Fibroblast of peridontal ligament (primary cell): ENCODE measurements around the gene SCD5.

Source experiments
- DNase-seq: peaks from one replicate; pipeline ENCODE4 v3.0.0-alpha.2; 2010; ENCODE audit errors: extremely low read depth

The SCD5 gene

GRCh38 chr4:82691431-82691830 is 107.2 kb downstream of the SCD5 start:
- no peak for DNase-seq

GRCh38 chr4:82688091-82688795 is 110.4 kb downstream of the SCD5 start:
- DNase-seq = no peak

GRCh38 chr4:82687531-82687930 is 111.1 kb downstream of the SCD5 start:
- DNase-seq = no peak

GRCh38 chr4:82681754-82682153 is 116.8 kb downstream of the SCD5 start:
- no peak for DNase-seq

GRCh38 chr4:82680834-82681233 is 117.8 kb downstream of the SCD5 start:
- DNase-seq = peak; percentile 28

GRCh38 chr4:82679531-82679930 is 119.1 kb downstream of the SCD5 start:
- DNase-seq = no peak

GRCh38 chr4:82678051-82678450 is 120.5 kb downstream of the SCD5 start:
- DNase-seq = no peak

GRCh38 chr4:82677327-82677726 is 121.3 kb downstream of the SCD5 start:
- no peak for DNase-seq

- DNase-seq = no peak
These were observed 130.7 kb downstream of the SCD5 start for GRCh38 chr4:82667761-82668480.

GRCh38 chr4:82666970-82667665 is 131.5 kb downstream of the SCD5 start:
- DNase-seq = no peak

- DNase-seq = no peak
These were observed 137.2 kb downstream of the SCD5 start for GRCh38 chr4:82661181-82661992.

- no peak for DNase-seq
These were observed 146.5 kb downstream of the SCD5 start for GRCh38 chr4:82652062-82652461.

GRCh38 chr4:82650868-82651267 is 147.7 kb downstream of the SCD5 start:
- no peak for DNase-seq

GRCh38 chr4:82648356-82648755 is 150.2 kb downstream of the SCD5 start:
- DNase-seq = no peak

GRCh38 chr4:82645936-82646565 is 152.5 kb downstream of the SCD5 start:
- DNase-seq = no peak

- DNase-seq = no peak
These were observed 153.9 kb downstream of the SCD5 start for GRCh38 chr4:82644734-82645126.

GRCh38 chr4:82643994-82644733 is 154.4 kb downstream of the SCD5 start:
- DNase-seq = peak; percentile 10

- DNase-seq = no peak
These were observed 156.3 kb downstream of the SCD5 start for GRCh38 chr4:82642331-82642730.

GRCh38 chr4:82640540-82640939 is 158.1 kb downstream of the SCD5 start:
- DNase-seq = no peak

GRCh38 chr4:82639971-82640370 is 158.6 kb downstream of the SCD5 start:
- no peak for DNase-seq

- DNase-seq = no peak
These were observed 160.1 kb downstream of the SCD5 start for GRCh38 chr4:82638479-82638878.
